ENCODE data around the gene LDLRAD3.

DNA sequence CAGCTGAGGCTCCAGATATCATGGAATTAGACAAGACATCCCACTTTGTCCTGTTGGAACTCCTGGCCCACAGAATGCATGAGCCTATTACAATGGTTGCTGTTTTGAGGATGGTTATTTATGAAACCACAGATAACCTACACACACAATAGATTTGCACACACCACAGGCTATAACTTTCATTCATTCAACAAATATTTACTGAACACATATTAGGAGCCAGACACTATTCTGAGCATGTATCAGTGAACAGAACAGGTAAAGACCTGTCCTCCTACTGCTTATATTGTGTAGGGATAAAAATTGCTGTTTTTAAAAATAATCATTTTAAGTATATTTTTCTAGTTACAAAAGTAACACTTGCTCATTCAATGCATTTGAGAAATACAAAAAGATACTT, 13.4 kb upstream of the LDLRAD3 start:
- TF ChIP-seq, protein P1, sequence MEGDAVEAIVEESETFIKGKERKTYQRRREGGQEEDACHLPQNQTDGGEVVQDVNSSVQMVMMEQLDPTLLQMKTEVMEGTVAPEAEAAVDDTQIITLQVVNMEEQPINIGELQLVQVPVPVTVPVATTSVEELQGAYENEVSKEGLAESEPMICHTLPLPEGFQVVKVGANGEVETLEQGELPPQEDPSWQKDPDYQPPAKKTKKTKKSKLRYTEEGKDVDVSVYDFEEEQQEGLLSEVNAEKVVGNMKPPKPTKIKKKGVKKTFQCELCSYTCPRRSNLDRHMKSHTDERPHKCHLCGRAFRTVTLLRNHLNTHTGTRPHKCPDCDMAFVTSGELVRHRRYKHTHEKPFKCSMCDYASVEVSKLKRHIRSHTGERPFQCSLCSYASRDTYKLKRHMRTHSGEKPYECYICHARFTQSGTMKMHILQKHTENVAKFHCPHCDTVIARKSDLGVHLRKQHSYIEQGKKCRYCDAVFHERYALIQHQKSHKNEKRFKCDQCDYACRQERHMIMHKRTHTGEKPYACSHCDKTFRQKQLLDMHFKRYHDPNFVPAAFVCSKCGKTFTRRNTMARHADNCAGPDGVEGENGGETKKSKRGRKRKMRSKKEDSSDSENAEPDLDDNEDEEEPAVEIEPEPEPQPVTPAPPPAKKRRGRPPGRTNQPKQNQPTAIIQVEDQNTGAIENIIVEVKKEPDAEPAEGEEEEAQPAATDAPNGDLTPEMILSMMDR (IDR thresholded peaks at IDR 0.05), result no peak
- no peak for TF ChIP-seq EZH2 (IDR thresholded peaks at IDR 0.05)
